Activated CD8-positive, alpha-beta memory T cell treated with anti-CD3 and anti-CD28 coated beads for 1 hour (primary cell): ENCODE data around the gene RAB8A.
"Not testable (repeated sequence)": the region's sequence is repeated elsewhere in the genome, so short reads cannot be mapped to it uniquely, and the experiment has no call there.

ENCODE experiments used
- DNase-seq, 2 donors: peaks; one replicate each; pipeline ENCODE4 v3.0.0-alpha.2; 2020; ENCODE audit warnings: low read depth in 1 of 2; ENCODE audit errors: extremely low read depth in 1 of 2

Gene RAB8A

DNA sequence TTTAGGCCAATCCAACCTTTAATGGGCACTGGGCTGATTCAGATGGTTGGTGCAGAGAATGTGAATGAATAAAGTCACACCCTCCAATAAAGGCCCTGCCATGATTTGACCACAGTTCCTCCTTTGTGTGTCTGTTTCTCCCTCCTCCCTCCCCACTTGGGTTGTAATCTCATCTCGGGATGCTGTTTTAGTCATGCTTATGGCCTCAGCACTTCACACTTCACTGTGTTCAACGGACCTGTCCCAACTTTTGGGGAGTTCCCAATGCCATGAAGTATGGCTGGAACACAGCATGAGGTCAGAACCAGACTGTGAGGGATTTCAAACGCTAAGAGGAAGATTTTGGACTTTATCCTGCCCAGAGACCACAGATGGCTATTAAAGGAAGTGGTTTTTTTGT lies 5.6 kb upstream of the RAB8A start:
- DNase-seq: no peak

- no peak for DNase-seq
Observed at GRCh38 chr19:16111909-16112752, 442 bp downstream of the RAB8A start.

DNA sequence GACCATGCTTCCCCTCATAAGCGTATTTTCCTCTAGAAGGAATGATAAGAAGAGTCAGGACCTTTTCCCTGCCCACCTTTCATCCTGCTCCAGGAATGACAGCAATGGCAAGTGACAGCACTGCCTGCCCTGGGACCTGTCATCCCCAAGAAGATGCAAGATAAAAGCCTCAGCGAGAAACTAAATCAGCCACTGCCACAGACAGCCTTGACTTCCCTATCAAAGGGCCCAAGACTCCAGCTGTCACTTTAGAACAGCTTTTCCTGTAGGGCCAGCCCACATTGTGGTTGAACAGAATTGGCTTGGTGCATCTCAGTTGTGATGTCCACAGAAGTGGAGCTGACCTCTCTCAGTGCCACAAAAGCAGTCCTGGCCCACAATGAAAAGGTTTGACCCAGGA lies 1.1 kb downstream of the RAB8A start:
- no peak for DNase-seq

DNA sequence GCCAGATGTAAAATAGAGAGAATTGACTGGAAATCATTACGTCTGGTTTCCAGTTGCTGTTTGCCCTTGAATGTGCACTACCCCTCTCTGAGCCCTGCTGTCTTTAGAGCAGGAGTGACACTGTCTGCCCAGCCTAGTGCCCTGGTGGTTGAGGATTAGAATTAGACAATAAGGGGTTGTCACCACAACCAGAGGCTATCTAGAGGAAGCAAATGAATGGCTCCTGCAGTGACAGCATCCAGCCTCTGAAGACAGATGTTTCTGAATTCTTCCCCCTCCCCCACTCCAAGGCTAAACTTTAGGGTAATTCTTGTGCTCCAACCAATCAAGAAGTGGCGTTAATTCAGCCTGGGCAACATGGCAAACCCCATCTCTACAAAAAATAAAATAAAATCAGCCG lies 2.0 kb downstream of the RAB8A start:
- no peak for DNase-seq

GRCh38 chr19:16115301-16116039 lies 3.8 kb downstream of the RAB8A start:
- no peak for DNase-seq

DNA sequence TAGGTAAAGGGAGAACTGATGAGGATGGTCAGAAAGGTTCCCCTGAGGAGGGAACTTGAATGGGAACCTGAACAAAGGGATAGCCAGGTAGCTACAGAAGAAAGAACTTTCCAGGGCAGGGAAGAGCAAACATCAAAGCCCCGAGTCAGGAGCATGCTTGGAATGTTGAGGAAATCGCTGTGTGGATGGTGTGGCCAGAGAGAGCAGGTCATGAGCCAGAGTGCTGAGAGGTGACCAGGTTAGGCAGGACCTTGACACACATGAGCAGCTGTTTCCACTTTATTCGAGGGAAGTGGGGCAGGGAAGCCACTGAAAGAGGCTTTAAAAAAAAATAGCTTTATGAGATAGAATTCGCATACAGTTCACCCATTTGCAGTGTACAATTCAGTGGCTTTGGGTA lies 4.4 kb downstream of the RAB8A start:
- DNase-seq: no peak

- no peak for DNase-seq
Observed at GRCh38 chr19:16117594-16118033, 5.9 kb downstream of the RAB8A start.

DNA sequence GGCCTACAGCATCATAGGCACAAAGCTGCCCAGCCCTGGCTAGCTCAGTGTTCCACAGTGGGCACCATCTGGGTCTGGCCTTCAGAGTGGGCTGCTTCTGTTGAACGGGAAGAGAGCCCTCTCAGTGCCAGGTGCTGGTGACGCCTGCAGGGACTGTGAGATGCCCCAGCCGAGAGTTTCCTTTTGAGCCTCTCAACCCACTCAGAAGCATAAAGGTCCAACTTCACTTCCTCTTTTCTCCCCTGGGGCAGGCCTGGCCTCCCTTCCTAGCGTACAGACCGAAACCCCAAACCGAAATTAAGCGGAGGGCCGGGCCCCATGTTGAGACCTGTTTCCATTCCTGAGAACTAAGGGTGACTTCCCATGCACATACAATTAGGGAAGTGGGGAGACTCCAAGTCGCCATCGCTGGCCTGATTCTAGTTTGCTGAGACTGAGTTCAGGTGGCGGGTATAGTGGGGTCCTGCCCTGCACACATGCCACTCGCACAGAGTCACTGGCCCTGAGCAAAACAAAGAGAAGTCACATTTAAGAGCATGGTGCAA lies 6.9 kb downstream of the RAB8A start:
- no peak for DNase-seq

GRCh38 chr19:16119075-16119857 lies 7.6 kb downstream of the RAB8A start:
- DNase-seq: not testable (repeated sequence)

DNA sequence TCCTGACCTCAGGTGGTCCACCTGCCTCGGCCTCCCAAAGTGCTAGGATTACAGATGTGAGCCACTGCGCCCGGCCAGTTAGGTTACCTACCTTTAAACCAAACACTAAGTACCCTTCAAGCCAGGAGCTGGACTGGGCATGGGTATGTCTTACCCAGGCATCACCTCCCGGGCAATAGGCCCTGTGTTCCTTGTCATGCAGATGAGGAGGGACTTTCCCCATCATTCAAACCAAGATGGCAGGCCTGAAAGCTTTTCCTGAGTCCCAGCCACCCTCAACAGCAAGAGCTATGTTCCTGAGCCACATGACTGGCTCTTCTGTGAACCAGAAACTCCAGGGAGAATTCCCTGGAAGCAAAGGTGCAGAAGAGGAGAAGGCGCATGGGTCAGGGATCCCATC lies 9.5 kb downstream of the RAB8A start:
- DNase-seq: no peak

DNA sequence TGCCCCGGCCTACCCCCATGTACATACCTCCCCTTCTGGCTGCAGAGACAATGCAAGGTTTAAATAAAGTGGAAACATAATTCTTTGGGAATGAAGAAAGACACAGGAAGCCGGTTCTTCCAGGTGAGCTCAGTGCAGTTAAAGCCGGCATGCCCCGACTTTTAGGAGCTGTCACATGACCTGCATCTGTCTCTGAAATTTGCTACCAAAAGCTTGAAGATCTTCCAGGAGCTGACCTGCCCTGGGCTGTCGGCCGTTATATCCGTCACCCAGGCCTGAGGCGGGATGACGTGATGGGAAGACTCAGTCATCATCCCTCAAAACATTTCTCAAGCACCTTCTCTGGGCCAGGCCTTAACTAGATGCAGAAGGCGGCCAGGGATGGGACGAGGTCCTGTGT lies 10.3 kb downstream of the RAB8A start:
- DNase-seq: no peak

GRCh38 chr19:16124953-16125352 lies 13.3 kb downstream of the RAB8A start:
- no peak for DNase-seq

- no peak for DNase-seq
Observed at GRCh38 chr19:16125737-16126495, 14.2 kb downstream of the RAB8A start.

GRCh38 chr19:16127080-16127479 lies 15.4 kb downstream of the RAB8A start:
- no peak for DNase-seq

- DNase-seq: no peak
Observed at GRCh38 chr19:16127776-16128371, 16.2 kb downstream of the RAB8A start.

DNA sequence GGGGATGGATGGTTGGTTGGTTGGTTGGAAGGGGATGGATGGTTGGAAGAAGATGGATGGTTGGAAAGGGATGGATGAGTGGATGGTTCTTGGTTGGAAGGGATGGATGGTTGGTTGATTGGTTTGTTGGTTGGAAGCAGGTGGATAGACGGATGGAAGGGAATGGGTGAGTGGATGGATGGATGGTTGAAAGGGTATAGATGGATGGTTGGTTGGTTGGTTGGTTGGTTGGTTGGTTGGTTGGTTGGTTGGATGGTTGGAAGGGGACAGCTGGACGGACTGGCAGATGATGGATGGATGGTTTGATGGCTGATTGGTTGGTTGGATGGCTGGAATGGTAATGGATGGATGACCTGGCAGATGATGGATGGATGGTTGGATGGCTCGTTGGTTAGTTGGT lies 20.0 kb downstream of the RAB8A start:
- DNase-seq: no peak

DNA sequence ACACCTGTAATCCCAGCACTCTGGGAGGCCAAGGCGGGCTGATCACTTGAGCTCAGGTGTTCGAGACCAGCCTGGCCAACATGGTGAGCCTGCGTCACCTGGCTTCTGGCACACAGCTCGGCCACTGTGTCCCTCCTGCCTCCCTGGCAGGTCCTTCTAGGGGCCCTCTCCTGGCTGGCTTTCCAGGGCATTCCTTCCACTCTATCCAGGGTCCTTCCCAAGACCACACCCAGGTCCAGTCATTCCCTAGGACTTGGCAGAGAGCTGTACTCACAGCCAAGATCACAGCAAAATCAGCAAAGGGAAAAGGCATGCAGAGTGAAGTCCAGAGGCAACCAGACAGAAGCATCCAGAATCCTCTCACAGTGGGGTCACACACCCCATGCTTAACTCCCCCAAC lies 22.1 kb downstream of the RAB8A start:
- DNase-seq: no peak

DNA sequence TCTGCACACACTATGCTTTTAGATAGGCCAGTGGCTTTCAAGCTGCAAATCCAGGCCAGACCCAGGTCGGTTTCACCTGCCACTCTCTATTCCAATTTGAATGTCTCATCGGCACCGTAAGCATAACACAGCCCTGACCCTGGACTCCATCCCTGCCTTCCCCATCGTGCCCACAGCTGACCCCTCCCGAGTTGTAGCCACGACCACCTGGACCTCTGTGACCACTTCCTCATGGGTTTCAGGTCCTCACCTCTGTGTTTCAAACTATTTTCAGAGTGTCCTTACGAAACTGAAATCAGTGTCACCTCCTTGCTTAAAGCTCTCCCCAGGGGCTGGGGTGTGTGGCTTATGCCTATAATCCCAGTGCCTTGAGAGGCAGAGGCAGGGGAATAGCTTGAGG lies 22.8 kb downstream of the RAB8A start:
- no peak for DNase-seq

- no peak for DNase-seq
Observed at GRCh38 chr19:16135430-16136127, 23.9 kb downstream of the RAB8A start.
